Omental fat pad (tissue), 4 donors: ENCODE data around the gene TRABD2B. TPM values are rescaled to one million over a fixed set of nuclear protein-coding genes. Genes with fewer than 3 reads are reported as not detected.

ENCODE experiments used
- ATAC-seq: fragments of 150-250 bp; one replicate; pipeline ENCODE4 v1.9.1; 2016; ENCODE audit warnings: mild to moderate bottlenecking, moderate library complexity; ENCODE audit not compliant: low FRiP score
- DNase-seq: peaks from one replicate; pipeline ENCODE4 v3.0.0-alpha.2; 2019; ENCODE audit warnings: low spot score
- total RNA-seq, 4 donors: library from RNA; depleted of rRNA; stranded (reverse); fragments of >200 nt; gene quantifications; one replicate each; pipeline ENCODE4 v1.1.0, GENCODE V29; 2016
- TF ChIP-seq, protein P1 (sequence below), 3 donors: fragments of 450-650 bp; IDR thresholded peaks; one replicate each; pipeline ENCODE4 v1.5.1; 2016 to 2017; ENCODE audit warnings: antibody characterized with exemption in 3 of 3, mild to moderate bottlenecking in 3 of 3, moderate library complexity in 2 of 3

TRABD2B gene
- total RNA-seq, 4 donors from 2014 or later: 0.82 to 3.0 (median 1.8) TPM

DNA sequence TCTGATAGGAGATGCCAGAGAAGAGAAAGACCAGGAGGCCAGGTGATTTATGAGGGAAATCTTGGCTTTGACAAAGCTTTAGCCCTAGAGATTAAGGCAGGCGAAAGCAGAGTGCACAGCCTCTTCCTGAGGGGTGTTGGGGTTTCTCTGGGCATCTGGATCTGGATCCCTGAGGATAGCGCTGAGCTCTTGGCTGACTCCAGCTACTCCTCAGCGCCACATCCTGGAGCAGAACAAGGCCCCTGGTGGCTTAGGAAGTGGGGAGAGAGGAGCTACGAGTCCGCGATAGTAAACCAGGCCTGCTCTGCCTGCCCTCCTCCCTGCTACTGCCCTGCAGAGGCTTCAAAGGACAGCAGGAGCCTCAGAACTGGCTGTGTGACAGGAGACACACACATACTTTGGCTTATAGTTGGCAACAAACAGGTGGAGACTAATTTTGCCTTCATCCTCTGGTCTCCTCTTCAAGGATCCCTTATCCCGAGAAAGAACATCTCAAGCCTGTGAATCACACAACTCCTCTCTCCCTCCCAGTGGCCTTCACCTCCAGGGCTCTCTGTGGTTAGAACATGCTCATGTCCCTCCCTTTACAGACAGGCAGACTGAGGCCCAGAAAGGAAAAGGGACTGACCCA, 66.9 kb downstream of the TRABD2B start:
- no peak for DNase-seq
- no peak for ATAC-seq

DNA sequence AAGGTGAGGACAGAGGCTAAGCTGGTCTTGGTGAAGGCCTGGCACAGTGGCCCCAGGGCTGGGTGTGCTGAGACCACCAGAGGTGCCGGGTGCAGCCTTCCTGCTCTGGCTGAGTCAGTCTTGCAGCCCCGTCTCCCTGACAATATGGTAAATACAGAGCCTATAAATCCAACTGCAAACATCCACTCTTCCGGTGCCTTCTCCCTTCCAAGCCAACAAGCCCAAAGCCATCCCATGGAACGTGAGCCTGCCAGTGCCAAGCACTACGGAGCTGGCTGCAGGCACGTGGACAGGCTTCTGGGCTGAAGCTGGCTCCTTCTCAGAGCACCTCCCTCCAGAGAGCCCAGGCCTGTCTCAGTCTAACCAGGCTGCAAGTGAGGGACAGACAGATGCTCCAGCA, 70.0 kb downstream of the TRABD2B start:
- DNase-seq: no peak
- TF ChIP-seq, protein P1, sequence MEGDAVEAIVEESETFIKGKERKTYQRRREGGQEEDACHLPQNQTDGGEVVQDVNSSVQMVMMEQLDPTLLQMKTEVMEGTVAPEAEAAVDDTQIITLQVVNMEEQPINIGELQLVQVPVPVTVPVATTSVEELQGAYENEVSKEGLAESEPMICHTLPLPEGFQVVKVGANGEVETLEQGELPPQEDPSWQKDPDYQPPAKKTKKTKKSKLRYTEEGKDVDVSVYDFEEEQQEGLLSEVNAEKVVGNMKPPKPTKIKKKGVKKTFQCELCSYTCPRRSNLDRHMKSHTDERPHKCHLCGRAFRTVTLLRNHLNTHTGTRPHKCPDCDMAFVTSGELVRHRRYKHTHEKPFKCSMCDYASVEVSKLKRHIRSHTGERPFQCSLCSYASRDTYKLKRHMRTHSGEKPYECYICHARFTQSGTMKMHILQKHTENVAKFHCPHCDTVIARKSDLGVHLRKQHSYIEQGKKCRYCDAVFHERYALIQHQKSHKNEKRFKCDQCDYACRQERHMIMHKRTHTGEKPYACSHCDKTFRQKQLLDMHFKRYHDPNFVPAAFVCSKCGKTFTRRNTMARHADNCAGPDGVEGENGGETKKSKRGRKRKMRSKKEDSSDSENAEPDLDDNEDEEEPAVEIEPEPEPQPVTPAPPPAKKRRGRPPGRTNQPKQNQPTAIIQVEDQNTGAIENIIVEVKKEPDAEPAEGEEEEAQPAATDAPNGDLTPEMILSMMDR (IDR thresholded peaks at IDR 0.05): no peak
- no peak for ATAC-seq

More for the DNA sequence above, 66.9 kb downstream of the TRABD2B start:
- TF ChIP-seq, protein P1 (IDR thresholded peaks at IDR 0.05): no peak

DNA sequence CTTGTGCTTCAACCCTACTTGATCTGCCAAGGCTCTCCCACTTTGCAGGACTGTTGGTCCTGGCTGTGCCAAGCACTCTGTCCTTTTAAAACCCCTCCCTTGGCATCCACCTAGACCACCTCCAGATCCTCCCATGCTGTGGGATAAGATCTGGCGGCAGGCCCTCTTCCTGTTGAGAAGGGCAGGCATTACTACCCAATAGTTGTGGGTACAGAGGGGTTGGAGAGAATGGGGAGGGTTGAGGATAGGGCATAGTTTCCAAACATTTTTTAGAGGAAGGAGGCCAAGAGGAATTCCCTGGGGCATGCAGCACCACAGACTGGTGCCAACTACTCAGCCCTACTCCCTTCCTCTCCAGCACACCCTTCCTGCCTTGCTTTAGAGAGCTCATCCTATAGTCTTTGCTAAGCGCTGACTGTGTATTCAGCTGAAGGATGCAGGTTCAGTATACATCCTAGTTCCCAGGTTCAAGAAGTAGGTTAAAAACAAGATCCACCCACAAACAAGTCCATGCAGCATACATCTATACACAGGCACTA, 70.7 kb downstream of the TRABD2B start:
- ATAC-seq (no peak), DNase-seq (no peak)
- TF ChIP-seq, protein P1 (IDR thresholded peaks at IDR 0.05): no peak

DNA sequence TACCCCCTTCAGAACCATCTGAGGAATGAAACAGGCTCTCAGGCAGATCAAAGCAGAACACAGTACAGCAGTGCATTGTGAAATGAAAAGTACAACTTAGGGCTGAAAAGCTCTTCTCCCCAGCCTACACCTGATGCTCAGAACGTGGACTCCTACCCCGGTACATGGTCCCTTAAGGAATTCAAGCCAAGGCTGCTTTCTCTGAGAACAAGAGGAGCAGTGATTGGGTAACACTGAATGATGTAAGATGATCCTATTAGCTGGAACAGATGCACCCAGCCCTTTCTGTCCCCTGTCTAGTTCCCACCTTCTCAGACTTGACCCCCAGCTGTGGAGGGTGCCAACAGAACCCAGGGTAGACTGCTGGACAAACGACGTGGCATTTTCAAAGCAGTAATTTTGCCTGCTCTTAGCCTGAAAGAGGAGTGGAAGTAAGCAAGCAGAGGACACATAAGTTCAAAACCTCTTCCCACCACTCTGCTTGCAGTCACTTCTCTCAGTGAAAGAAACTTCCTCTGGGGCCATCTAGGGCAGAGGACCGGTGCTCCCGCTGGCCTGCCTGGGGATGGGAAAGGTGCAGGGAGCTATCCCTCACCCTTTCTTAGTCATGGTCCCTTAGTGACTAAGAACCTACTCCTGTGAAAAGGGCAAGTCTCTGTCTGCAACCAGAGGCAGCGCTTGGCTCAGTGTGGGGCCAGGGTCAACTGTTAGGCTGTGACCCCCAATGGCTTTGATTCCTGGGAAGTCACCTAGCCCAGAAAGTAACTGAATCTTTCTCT, 72.7 kb downstream of the TRABD2B start:
- ATAC-seq: no peak
- DNase-seq: no peak
- TF ChIP-seq, protein P1 (IDR thresholded peaks at IDR 0.05): no peak

DNA sequence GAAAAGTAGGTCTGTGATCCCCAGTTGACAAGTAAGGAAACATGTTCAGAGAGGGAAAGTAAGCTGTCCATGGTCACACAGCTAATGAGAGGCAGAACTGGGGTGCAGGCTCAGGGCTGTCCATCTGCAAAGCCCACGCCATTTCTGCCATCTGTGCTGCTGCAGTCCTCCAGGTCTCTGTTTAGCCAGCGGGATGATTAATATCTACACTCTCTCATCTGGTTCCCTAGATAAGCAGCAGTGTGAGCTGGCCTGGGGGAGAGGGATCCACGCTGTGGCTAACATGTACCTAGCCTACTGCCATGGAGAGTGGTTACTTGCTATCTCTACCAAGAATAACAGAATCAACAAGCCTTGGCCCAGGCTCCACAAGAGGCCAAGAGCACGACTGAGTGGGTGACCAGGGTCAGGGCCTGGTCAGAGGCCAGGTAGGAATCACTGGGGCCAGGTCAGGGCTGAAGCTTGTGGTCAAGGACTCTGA, 75.2 kb downstream of the TRABD2B start:
- no peak for DNase-seq
- no peak for ATAC-seq
- TF ChIP-seq, protein P1 (IDR thresholded peaks at IDR 0.05): no peak

DNA sequence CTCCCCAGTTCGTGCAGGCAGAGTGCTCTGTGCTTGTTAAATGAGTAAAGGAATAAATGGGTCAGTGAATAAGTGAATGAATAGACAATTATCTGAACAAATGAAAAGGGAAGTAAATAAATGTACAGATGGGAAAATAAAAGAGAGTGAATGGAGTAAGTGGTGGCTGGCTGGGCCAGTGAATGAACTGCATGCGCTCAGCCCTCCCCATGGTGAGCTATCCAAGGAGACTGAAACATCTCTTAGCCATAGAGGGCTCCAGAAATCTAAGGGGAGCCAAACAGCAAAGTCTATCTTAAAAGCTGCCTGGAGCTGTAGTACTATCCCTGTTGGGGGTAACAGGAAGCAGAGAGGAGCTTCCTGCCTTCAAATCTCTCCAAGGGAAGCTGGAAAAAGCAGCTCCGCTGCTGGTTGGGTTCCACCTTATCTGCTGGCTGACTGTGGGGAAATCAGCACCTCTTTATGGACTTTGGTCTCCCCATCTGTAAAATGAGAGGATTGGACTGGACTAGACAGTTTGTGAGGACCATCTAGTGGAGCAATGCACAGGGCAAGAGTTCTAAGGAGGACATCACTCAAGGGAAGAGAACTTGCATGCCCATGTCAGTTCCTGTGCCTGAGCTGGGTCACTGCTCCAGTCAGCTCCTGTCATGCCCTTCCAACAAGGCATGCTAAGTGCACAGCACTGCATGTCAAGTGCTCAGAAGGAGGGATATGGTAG, 77.9 kb downstream of the TRABD2B start:
- TF ChIP-seq, protein P1 (IDR thresholded peaks at IDR 0.05): no peak
- ATAC-seq: no peak
- no peak for DNase-seq
